Activated T-helper 2 cell treated with anti-CD3 and anti-CD28 coated beads, Interferon-gamma antibody, Interleukin-2, Interleukin-4, amounts not matched to agents 10 μg/mL and 5 μg/mL and 100 μg/mL, durations not matched to agents 14 hours and 24 hours and 36 hours (primary cell): ENCODE measurements around the gene AGGF1. TPM values are rescaled to one million over a fixed set of nuclear protein-coding genes. Genes with fewer than 3 reads are reported as not detected.
A peak's percentile ranks its signal among the peaks of the same experiment; 100 is the strongest.
"Not testable (repeated sequence)": the region's sequence is repeated elsewhere in the genome, so short reads cannot be mapped to it uniquely, and the experiment has no call there.

Experiments used
- DNase-seq: peaks from one replicate; pipeline ENCODE4 v3.0.0; 2021; ENCODE audit warnings: low spot score
- H3K27ac Mint-ChIP-seq: one replicate; pipeline ENCODE4 v1.8.0; 2021; ENCODE audit warnings: mixed read lengths
- H3K27me3 Mint-ChIP-seq: one replicate; pipeline ENCODE4 v1.8.0; 2021; ENCODE audit warnings: low read depth, mixed read lengths
- H3K36me3 Mint-ChIP-seq: one replicate; pipeline ENCODE4 v1.8.0; 2021; ENCODE audit warnings: low read depth, mixed read lengths
- H3K4me1 Mint-ChIP-seq: one replicate; pipeline ENCODE4 v1.8.0; 2021; ENCODE audit warnings: low read depth, mixed read lengths
- H3K4me3 Mint-ChIP-seq: one replicate; pipeline ENCODE4 v1.8.0; 2021; ENCODE audit warnings: low read depth, mild to moderate bottlenecking, moderate library complexity, mixed read lengths
- H3K9me3 Mint-ChIP-seq: one replicate; pipeline ENCODE4 v1.8.0; 2021; ENCODE audit warnings: mixed read lengths
- intact Hi-C: fragments of 100-400 bp; cut with micrococcal nuclease; formaldehyde crosslinking; loops from one replicate; pipeline ENCODE4 v1.15.1; 2023
- total RNA-seq: library from RNA; stranded (reverse); gene quantifications from 2 replicates; pipeline ENCODE4 v1.2.3, GENCODE V29; 2022

AGGF1 gene
- 25.6 and 28.2 TPM in 2 replicates for total RNA-seq

- Mint-ChIP-seq H3K27ac (peak within 1 kb of the TSS; percentile 92), H3K4me3 (peak within 1 kb of the TSS; percentile 98), H3K4me1 (peaks cover 22% of the 10 kb centered on the region), H3K27me3 (peaks cover 7% of the 10 kb centered on the region), H3K9me3 (peaks cover 39% of the 10 kb centered on the region), H3K36me3 (peaks cover 45% of the 10 kb centered on the region)
- intact Hi-C loops, result loop anchor here (2.0 to 10.0 kb wide), 4 partner anchors 47 to 626 kb away; partner anchors contain the start of genes IQGAP2 and WDR41
- DNase-seq, result peak; percentile 90
These were observed at the start of gene AGGF1 for GRCh38 chr5:77030097-77031071. Gene AGGF1, plus strand, starts transcription at chr5:77030404. Its CDS starts 363 bp downstream, at chr5:77030767.

- H3K4me3 Mint-ChIP-seq, result no peak overlapping the region
- no peaks in the 10 kb centered on the region for H3K9me3 Mint-ChIP-seq
- peaks cover 7% of the 10 kb centered on the region for H3K4me1 Mint-ChIP-seq
- no peaks in the 10 kb centered on the region for H3K36me3 Mint-ChIP-seq
- peaks cover 4% of the 10 kb centered on the region for H3K27me3 Mint-ChIP-seq
- H3K27ac Mint-ChIP-seq, result no peak overlapping the region
- intact Hi-C loops, result no loop called here
- no peak for DNase-seq
These were observed 49.6 kb upstream of the AGGF1 start for GRCh38 chr5:76980518-76981144.

GRCh38 chr5:76982450-76982849 is 47.8 kb upstream of the AGGF1 start:
- DNase-seq, result no peak
- Mint-ChIP-seq H3K9me3 (no peaks in the 10 kb centered on the region), H3K36me3 (no peaks in the 10 kb centered on the region), H3K27ac (no peak overlapping the region), H3K27me3 (peaks cover 4% of the 10 kb centered on the region), H3K4me1 (peaks cover 9% of the 10 kb centered on the region), H3K4me3 (no peak overlapping the region)
- intact Hi-C loops, result no loop called here

- Mint-ChIP-seq H3K4me1 (peaks cover 8% of the 10 kb centered on the region), H3K27me3 (peaks cover 5% of the 10 kb centered on the region), H3K4me3 (no peak overlapping the region), H3K27ac (no peak overlapping the region), H3K9me3 (no peaks in the 10 kb centered on the region), H3K36me3 (no peaks in the 10 kb centered on the region)
- DNase-seq, result no peak
- intact Hi-C loops, result no loop called here
These were observed 46.7 kb upstream of the AGGF1 start for GRCh38 chr5:76983468-76983867.

- Mint-ChIP-seq H3K27ac (no peak overlapping the region), H3K4me1 (peaks cover 2% of the 10 kb centered on the region), H3K4me3 (no peak overlapping the region), H3K36me3 (no peaks in the 10 kb centered on the region), H3K9me3 (no peaks in the 10 kb centered on the region), H3K27me3 (peaks cover 4% of the 10 kb centered on the region)
- intact Hi-C loops, result no loop called here
- DNase-seq, result no peak
These were observed 43.2 kb upstream of the AGGF1 start for GRCh38 chr5:76986825-76987526.

- Mint-ChIP-seq H3K27me3 (peaks cover 9% of the 10 kb centered on the region), H3K4me3 (no peak overlapping the region), H3K27ac (no peak overlapping the region), H3K36me3 (no peaks in the 10 kb centered on the region), H3K4me1 (peaks cover 10% of the 10 kb centered on the region), H3K9me3 (no peaks in the 10 kb centered on the region)
- intact Hi-C loops, result no loop called here
- DNase-seq, result no peak
These were observed 39.2 kb upstream of the AGGF1 start for GRCh38 chr5:76990899-76991459.

GRCh38 chr5:76993436-76993835 is 36.8 kb upstream of the AGGF1 start:
- H3K27me3 Mint-ChIP-seq, result peaks cover 14% of the 10 kb centered on the region
- intact Hi-C loops, result not testable (repeated sequence)

GRCh38 chr5:76994337-76994736 is 35.9 kb upstream of the AGGF1 start:
- H3K27me3 Mint-ChIP-seq, result peaks cover 17% of the 10 kb centered on the region
- H3K27ac Mint-ChIP-seq, result no peak overlapping the region
- no peak overlapping the region for H3K4me3 Mint-ChIP-seq
- peaks cover 11% of the 10 kb centered on the region for H3K4me1 Mint-ChIP-seq
- DNase-seq, result no peak
- no peaks in the 10 kb centered on the region for H3K36me3 Mint-ChIP-seq
- intact Hi-C loops, result no loop called here
- H3K9me3 Mint-ChIP-seq, result no peaks in the 10 kb centered on the region

More at GRCh38 chr5:76993436-76993835, 36.8 kb upstream of the AGGF1 start:
- peaks cover 11% of the 10 kb centered on the region for H3K4me1 Mint-ChIP-seq
- H3K9me3 Mint-ChIP-seq, H3K36me3 Mint-ChIP-seq, DNase-seq, H3K27ac Mint-ChIP-seq, H3K4me3 Mint-ChIP-seq: not testable (repeated sequence)

GRCh38 chr5:76998251-76998650 is 32.0 kb upstream of the AGGF1 start:
- H3K36me3 Mint-ChIP-seq, H3K9me3 Mint-ChIP-seq, DNase-seq, H3K4me3 Mint-ChIP-seq, intact Hi-C loops, H3K27ac Mint-ChIP-seq: not testable (repeated sequence)
- Mint-ChIP-seq H3K27me3 (peaks cover 28% of the 10 kb centered on the region), H3K4me1 (peaks cover 11% of the 10 kb centered on the region)

GRCh38 chr5:76999451-76999850 is 30.8 kb upstream of the AGGF1 start:
- Mint-ChIP-seq H3K36me3 (no peaks in the 10 kb centered on the region), H3K4me3 (no peak overlapping the region), H3K4me1 (peaks cover 8% of the 10 kb centered on the region), H3K27me3 (peaks cover 30% of the 10 kb centered on the region), H3K9me3 (no peaks in the 10 kb centered on the region), H3K27ac (no peak overlapping the region)
- DNase-seq, result no peak
- intact Hi-C loops, result no loop called here

- H3K4me1 Mint-ChIP-seq, result no peaks in the 10 kb centered on the region
- peaks cover 48% of the 10 kb centered on the region for H3K27me3 Mint-ChIP-seq
- H3K36me3 Mint-ChIP-seq, result no peaks in the 10 kb centered on the region
- no peak for DNase-seq
- intact Hi-C loops, result no loop called here
- H3K27ac Mint-ChIP-seq, result no peak overlapping the region
- no peak overlapping the region for H3K4me3 Mint-ChIP-seq
- H3K9me3 Mint-ChIP-seq, result no peaks in the 10 kb centered on the region
These were observed 27.0 kb upstream of the AGGF1 start for GRCh38 chr5:77003246-77003645.

- Mint-ChIP-seq H3K36me3 (no peaks in the 10 kb centered on the region), H3K4me1 (no peaks in the 10 kb centered on the region), H3K27me3 (peaks cover 46% of the 10 kb centered on the region), H3K4me3 (no peak overlapping the region), H3K27ac (no peak overlapping the region), H3K9me3 (no peaks in the 10 kb centered on the region)
- intact Hi-C loops, result no loop called here
- no peak for DNase-seq
These were observed 24.1 kb upstream of the AGGF1 start for GRCh38 chr5:77006124-77006523.
